ENCODE results near the gene FGF6. TPM values are rescaled to one million over a fixed set of nuclear protein-coding genes. Genes with fewer than 3 reads are reported as not detected.

FGF6 gene
- total and polyA plus RNA-seq, 2 experiments from 2014 or later = not detected

GRCh38 chr12:4486980-4487379, 41.4 kb upstream of the FGF6 start (continued):
- TF ChIP-seq, protein P1, sequence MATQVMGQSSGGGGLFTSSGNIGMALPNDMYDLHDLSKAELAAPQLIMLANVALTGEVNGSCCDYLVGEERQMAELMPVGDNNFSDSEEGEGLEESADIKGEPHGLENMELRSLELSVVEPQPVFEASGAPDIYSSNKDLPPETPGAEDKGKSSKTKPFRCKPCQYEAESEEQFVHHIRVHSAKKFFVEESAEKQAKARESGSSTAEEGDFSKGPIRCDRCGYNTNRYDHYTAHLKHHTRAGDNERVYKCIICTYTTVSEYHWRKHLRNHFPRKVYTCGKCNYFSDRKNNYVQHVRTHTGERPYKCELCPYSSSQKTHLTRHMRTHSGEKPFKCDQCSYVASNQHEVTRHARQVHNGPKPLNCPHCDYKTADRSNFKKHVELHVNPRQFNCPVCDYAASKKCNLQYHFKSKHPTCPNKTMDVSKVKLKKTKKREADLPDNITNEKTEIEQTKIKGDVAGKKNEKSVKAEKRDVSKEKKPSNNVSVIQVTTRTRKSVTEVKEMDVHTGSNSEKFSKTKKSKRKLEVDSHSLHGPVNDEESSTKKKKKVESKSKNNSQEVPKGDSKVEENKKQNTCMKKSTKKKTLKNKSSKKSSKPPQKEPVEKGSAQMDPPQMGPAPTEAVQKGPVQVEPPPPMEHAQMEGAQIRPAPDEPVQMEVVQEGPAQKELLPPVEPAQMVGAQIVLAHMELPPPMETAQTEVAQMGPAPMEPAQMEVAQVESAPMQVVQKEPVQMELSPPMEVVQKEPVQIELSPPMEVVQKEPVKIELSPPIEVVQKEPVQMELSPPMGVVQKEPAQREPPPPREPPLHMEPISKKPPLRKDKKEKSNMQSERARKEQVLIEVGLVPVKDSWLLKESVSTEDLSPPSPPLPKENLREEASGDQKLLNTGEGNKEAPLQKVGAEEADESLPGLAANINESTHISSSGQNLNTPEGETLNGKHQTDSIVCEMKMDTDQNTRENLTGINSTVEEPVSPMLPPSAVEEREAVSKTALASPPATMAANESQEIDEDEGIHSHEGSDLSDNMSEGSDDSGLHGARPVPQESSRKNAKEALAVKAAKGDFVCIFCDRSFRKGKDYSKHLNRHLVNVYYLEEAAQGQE (IDR thresholded peaks at IDR 0.05; ENCODE audit: unreplicated experiment) = no peak
- TF ChIP-seq, protein P2, sequence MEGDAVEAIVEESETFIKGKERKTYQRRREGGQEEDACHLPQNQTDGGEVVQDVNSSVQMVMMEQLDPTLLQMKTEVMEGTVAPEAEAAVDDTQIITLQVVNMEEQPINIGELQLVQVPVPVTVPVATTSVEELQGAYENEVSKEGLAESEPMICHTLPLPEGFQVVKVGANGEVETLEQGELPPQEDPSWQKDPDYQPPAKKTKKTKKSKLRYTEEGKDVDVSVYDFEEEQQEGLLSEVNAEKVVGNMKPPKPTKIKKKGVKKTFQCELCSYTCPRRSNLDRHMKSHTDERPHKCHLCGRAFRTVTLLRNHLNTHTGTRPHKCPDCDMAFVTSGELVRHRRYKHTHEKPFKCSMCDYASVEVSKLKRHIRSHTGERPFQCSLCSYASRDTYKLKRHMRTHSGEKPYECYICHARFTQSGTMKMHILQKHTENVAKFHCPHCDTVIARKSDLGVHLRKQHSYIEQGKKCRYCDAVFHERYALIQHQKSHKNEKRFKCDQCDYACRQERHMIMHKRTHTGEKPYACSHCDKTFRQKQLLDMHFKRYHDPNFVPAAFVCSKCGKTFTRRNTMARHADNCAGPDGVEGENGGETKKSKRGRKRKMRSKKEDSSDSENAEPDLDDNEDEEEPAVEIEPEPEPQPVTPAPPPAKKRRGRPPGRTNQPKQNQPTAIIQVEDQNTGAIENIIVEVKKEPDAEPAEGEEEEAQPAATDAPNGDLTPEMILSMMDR (conservative IDR thresholded peaks at IDR 0.05; ENCODE audit: low read depth in 2 of 2) = no peak
- no peak for TF ChIP-seq CREB1 (CRISPR knock-in tag; IDR thresholded peaks at IDR 0.05; ENCODE audit: low read depth)
- TF ChIP-seq ZNF114 (CRISPR knock-in tag; IDR thresholded peaks at IDR 0.05) = no peak
- TF ChIP-seq ZNF331 (CRISPR knock-in tag; IDR thresholded peaks at IDR 0.05; ENCODE audit: low read depth) = no peak
- TF ChIP-seq EZH2 (IDR thresholded peaks at IDR 0.05; ENCODE audit: low read depth, unreplicated experiment) = no peak
- TF ChIP-seq POLR2AphosphoS5 (IDR thresholded peaks at IDR 0.05; ENCODE audit: low read depth) = no peak
- no peak for TF ChIP-seq JUNB (IDR thresholded peaks at IDR 0.05; ENCODE audit: unreplicated experiment)
- TF ChIP-seq NANOG (IDR thresholded peaks at IDR 0.05; ENCODE audit: borderline replicate concordance) = no peak
- TF ChIP-seq STAT1 (IDR thresholded peaks at IDR 0.05; ENCODE audit: unreplicated experiment) = no peak

- Histone ChIP-seq H2AFZ (no peak overlapping the region), H3K4me2 (no peak overlapping the region), H3K36me3 (ENCODE audit: insufficient read depth) (no peaks in the 10 kb centered on the region), H4K20me1 (replicated peaks; ENCODE audit: insufficient read depth) (no peaks in the 10 kb centered on the region), H3K27me3 (ENCODE audit: insufficient read depth) (no peaks in the 10 kb centered on the region), H3K4me1 (ENCODE audit: insufficient read depth) (peaks cover 13% of the 10 kb centered on the region; the same call in 1 of the 2 replicates), H3K79me2 (replicated peaks; ENCODE audit: insufficient read depth) (no peaks in the 10 kb centered on the region), H3K9me2 (ENCODE audit: insufficient read depth) (no peaks in the 10 kb centered on the region), H3F3A (replicated peaks; ENCODE audit: low read depth) (no peaks in the 10 kb centered on the region), H3K27ac (ENCODE audit: low read depth) (no peak overlapping the region), H3K4me3 (no peak overlapping the region)
- H3K36me3 Mint-ChIP-seq (ENCODE audit: low read depth) = peaks cover 3% of the 10 kb centered on the region; the same call in 2 of the 3 replicates
- no peak for DNase-seq (ENCODE audit: low spot score)
- H3K27me3 Mint-ChIP-seq (ENCODE audit: insufficient read depth, low read depth, poor library complexity) = no peaks in the 10 kb centered on the region
- H3K4me3 Mint-ChIP-seq = no peak overlapping the region
- peaks cover under 1% of the 10 kb centered on the region; the same call in 1 of the 3 replicates for H3K9me3 Mint-ChIP-seq
- H3K4me1 Mint-ChIP-seq = peaks cover 27% of the 10 kb centered on the region
- H3K27ac Mint-ChIP-seq = no peak overlapping the region
- ATAC-seq = no peak
- TF ChIP-seq JUNB (IDR thresholded peaks at IDR 0.05; ENCODE audit: unreplicated experiment) (no peak), ZNF114 (CRISPR knock-in tag; IDR thresholded peaks at IDR 0.05) (no peak), STAT1 (IDR thresholded peaks at IDR 0.05; ENCODE audit: unreplicated experiment) (no peak), EZH2 (IDR thresholded peaks at IDR 0.05; ENCODE audit: low read depth, unreplicated experiment) (no peak)
- TF ChIP-seq, protein P2 (conservative IDR thresholded peaks at IDR 0.05; ENCODE audit: low read depth in 2 of 2) = no peak
Observed at GRCh38 chr12:4486049-4486699, 40.6 kb upstream of the FGF6 start.

All from GM23338 (cell line).